ENCODE measurements around the gene SUPT4H1. TPM values are rescaled to one million over a fixed set of nuclear protein-coding genes. Genes with fewer than 3 reads are reported as not detected.
A peak's percentile ranks its signal among the peaks of the same experiment; 100 is the strongest.

SUPT4H1 gene
- total RNA-seq, 1 donor from 2014 or later: 150 TPM

GRCh38 chr17:58330997-58331814 is 20.8 kb downstream of the SUPT4H1 start:
- Mint-ChIP-seq H3K4me1 (ENCODE audit: unreplicated experiment) (peaks cover 18% of the 10 kb centered on the region), H3K27me3 (ENCODE audit: unreplicated experiment) (peaks cover 14% of the 10 kb centered on the region), H3K36me3 (ENCODE audit: low read depth, unreplicated experiment) (no peaks in the 10 kb centered on the region), H3K27ac (ENCODE audit: unreplicated experiment) (no peak overlapping the region), H3K4me3 (ENCODE audit: unreplicated experiment) (no peak overlapping the region), H3K9me3 (ENCODE audit: unreplicated experiment) (no peaks in the 10 kb centered on the region)
- no peak for DNase-seq (ENCODE audit: low spot score)
- no peak for TF ChIP-seq CTCF (IDR thresholded peaks at IDR 0.05; ENCODE audit: unreplicated experiment)

- Mint-ChIP-seq H3K27me3 (ENCODE audit: unreplicated experiment) (peaks cover 17% of the 10 kb centered on the region), H3K4me1 (ENCODE audit: unreplicated experiment) (peaks cover 17% of the 10 kb centered on the region)
- DNase-seq (ENCODE audit: low spot score): no peak
These were observed 21.4 kb downstream of the SUPT4H1 start for GRCh38 chr17:58330538-58330996.

DNA sequence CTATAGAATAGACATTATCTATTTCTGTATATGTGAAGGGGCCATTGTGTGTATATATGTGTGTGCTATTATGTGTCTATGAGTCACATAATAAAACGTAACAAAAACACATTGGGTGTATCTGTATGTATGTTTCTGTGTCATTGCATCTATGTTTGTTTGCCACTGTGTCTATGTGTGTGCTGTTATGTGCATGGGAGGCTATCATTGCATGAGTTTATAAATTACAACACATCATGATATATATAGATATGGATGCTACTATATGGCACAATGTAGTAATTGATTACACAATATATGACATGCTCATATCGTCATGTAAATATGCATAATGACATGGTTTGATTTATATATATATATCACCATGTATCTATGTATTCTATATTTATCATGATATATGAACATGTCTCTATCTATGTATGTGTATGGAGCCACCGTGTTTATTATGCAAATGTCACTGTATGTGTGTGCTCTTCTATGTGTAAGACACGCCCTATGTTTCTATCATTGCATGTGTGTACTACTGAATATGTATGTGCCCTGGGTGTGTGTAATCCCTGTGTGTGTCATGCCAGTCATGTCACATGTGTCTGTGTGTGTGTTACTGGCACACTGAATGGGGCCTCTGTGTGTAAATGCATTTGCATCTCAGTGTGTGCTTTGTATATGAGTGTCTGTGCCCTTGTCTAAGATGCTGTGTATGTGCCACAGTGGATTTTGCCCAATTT is 22.0 kb downstream of the SUPT4H1 start:
- Mint-ChIP-seq H3K4me3 (ENCODE audit: unreplicated experiment) (no peak overlapping the region), H3K9me3 (ENCODE audit: unreplicated experiment) (no peaks in the 10 kb centered on the region), H3K27ac (ENCODE audit: unreplicated experiment) (no peak overlapping the region), H3K4me1 (ENCODE audit: unreplicated experiment) (peaks cover 12% of the 10 kb centered on the region), H3K27me3 (ENCODE audit: unreplicated experiment) (peaks cover 23% of the 10 kb centered on the region), H3K36me3 (ENCODE audit: low read depth, unreplicated experiment) (no peaks in the 10 kb centered on the region)
- TF ChIP-seq CTCF (IDR thresholded peaks at IDR 0.05; ENCODE audit: unreplicated experiment): no peak
- no peak for DNase-seq (ENCODE audit: low spot score)

More at GRCh38 chr17:58330538-58330996, 21.4 kb downstream of the SUPT4H1 start:
- TF ChIP-seq CTCF (IDR thresholded peaks at IDR 0.05; ENCODE audit: unreplicated experiment): no peak
- Mint-ChIP-seq H3K27ac (ENCODE audit: unreplicated experiment) (no peak overlapping the region), H3K36me3 (ENCODE audit: low read depth, unreplicated experiment) (no peaks in the 10 kb centered on the region), H3K9me3 (ENCODE audit: unreplicated experiment) (no peaks in the 10 kb centered on the region), H3K4me3 (ENCODE audit: unreplicated experiment) (no peak overlapping the region)

- no peak for DNase-seq (ENCODE audit: low spot score)
- H3K27me3 Mint-ChIP-seq (ENCODE audit: unreplicated experiment): peaks cover 23% of the 10 kb centered on the region
- peak overlapping the region; percentile 2 for H3K4me3 Mint-ChIP-seq (ENCODE audit: unreplicated experiment)
- no peaks in the 10 kb centered on the region for H3K36me3 Mint-ChIP-seq (ENCODE audit: low read depth, unreplicated experiment)
- peaks cover 12% of the 10 kb centered on the region for H3K4me1 Mint-ChIP-seq (ENCODE audit: unreplicated experiment)
- no peak overlapping the region for H3K27ac Mint-ChIP-seq (ENCODE audit: unreplicated experiment)
- no peak for TF ChIP-seq CTCF (IDR thresholded peaks at IDR 0.05; ENCODE audit: unreplicated experiment)
- H3K9me3 Mint-ChIP-seq (ENCODE audit: unreplicated experiment): no peaks in the 10 kb centered on the region
These were observed 22.8 kb downstream of the SUPT4H1 start for GRCh38 chr17:58329035-58329809.
